Dendritic cell treated with granulocyte-macrophage colony-stimulating factor and Interleukin-4, amounts not matched to agents 40 ng/mL and 50 ng/mL, for 4 days (primary cell): ENCODE data around the gene RTN4R.

Experiments
- H3K27ac Mint-ChIP-seq: one replicate; pipeline ENCODE4 v1.8.0; 2022; ENCODE audit warnings: mild to moderate bottlenecking, mixed read lengths
- H3K27me3 Mint-ChIP-seq: one replicate; pipeline ENCODE4 v1.8.0; 2022; ENCODE audit warnings: mild to moderate bottlenecking, mixed read lengths
- H3K36me3 Mint-ChIP-seq: one replicate; pipeline ENCODE4 v1.8.0; 2022; ENCODE audit warnings: low read depth, mixed read lengths
- H3K4me1 Mint-ChIP-seq: one replicate; pipeline ENCODE4 v1.8.0; 2022; ENCODE audit warnings: low read depth, mixed read lengths
- H3K4me3 Mint-ChIP-seq: one replicate; pipeline ENCODE4 v1.8.0; 2022; ENCODE audit warnings: mild to moderate bottlenecking, moderate library complexity, mixed read lengths
- H3K9me3 Mint-ChIP-seq: one replicate; pipeline ENCODE4 v1.8.0; 2022; ENCODE audit warnings: mixed read lengths
- intact Hi-C: fragments of 100-400 bp; cut with micrococcal nuclease; formaldehyde crosslinking; loops from one replicate; pipeline ENCODE4 v1.15.0; 2022

The RTN4R gene

DNA sequence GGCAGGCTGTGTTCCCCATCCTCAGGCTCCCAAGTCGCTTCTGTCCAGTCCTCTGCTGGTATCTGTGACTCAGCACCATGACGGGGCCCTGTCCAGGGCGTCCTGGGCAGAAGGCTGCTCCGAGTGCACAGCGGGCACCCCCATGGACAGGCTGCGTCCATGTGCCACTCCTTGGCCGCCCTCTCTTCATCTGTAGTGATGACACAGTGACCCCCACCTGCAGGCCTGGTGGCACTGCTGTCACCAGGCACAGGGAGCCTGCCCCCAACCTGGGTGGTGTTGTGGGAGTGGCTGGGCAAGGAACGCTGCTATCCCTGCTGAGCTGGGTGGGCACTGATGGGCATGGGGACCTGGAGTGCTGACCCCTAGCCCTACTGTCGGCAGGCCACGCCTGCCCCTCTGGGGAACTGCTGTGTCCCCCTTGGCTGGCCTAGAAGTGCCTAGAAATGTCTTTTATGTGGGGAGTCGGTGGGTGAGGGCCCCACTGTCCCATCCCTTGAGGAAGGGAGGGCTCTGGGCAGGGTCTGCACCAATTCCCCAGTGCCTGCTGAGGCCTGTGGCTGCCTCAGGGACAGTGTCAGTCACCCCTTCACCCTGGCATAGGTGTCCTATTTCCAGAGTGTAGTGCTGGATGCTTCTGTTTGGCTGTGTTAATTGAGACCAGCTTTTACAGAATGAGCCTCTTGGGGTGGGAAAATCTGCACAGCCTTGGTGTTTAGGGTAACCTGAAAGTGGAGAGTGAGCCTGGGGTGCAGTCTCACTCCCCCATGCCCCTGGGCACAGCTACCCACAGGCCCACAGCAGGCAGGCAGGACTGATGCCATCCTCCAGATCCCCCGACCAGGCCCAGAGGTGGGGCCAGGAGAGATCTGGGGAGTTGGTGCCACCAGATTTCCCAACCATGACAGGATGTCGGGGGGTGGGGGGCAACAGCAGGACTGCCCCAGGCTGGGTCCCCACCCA is 34.5 kb downstream of the RTN4R start:
- Mint-ChIP-seq H3K4me3 (no peak overlapping the region), H3K4me1 (no peaks in the 10 kb centered on the region), H3K9me3 (no peaks in the 10 kb centered on the region), H3K27me3 (no peaks in the 10 kb centered on the region), H3K36me3 (no peaks in the 10 kb centered on the region), H3K27ac (no peak overlapping the region)
- intact Hi-C loops: no loop called here

GRCh38 chr22:20232781-20233180 is 35.3 kb downstream of the RTN4R start:
- Mint-ChIP-seq H3K36me3 (no peaks in the 10 kb centered on the region), H3K4me3 (no peak overlapping the region), H3K27me3 (no peaks in the 10 kb centered on the region), H3K27ac (no peak overlapping the region), H3K9me3 (no peaks in the 10 kb centered on the region), H3K4me1 (no peaks in the 10 kb centered on the region)
- intact Hi-C loops: no loop called here

GRCh38 chr22:20232237-20232598 is 35.9 kb downstream of the RTN4R start:
- Mint-ChIP-seq H3K9me3 (no peaks in the 10 kb centered on the region), H3K27ac (no peak overlapping the region), H3K36me3 (no peaks in the 10 kb centered on the region), H3K4me1 (no peaks in the 10 kb centered on the region), H3K4me3 (no peak overlapping the region), H3K27me3 (no peaks in the 10 kb centered on the region)
- intact Hi-C loops: no loop called here

DNA sequence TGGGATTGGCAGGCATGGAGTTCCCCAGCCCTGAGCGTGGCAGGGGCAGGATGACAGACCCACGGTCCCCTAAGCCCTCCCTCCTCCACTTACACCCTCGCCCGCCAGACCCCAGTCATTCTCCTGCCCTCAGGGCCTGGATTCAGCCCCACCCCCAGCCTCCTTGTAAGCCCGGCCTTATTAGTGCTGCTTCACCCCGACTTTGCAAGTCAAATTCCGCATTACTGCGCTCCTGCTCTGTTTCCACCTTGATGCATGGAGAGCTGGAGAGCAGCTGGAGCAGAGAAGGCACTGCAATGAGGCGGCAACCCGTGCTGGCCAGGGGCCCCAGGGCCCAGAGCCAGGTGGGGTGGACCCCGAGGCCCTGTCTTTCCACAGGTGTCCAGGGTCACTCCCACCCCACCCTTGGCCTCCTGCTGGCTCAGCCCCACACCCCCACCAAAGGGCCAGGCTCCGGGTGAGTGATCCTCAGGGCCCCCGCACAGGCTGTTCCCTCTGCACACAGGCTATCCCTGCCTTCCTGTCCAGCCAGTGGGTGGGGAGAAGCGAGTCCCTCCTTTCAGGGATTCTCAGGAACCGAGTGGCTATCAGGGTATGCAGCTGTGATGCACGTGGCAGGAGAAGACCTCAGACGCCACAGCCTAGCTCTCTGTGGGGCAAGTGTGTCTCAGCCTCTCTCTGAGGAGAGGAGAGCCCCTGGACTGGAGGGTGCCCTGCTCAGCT is 36.4 kb downstream of the RTN4R start:
- Mint-ChIP-seq H3K27ac (no peak overlapping the region), H3K9me3 (no peaks in the 10 kb centered on the region), H3K27me3 (no peaks in the 10 kb centered on the region), H3K4me1 (no peaks in the 10 kb centered on the region), H3K4me3 (no peak overlapping the region), H3K36me3 (no peaks in the 10 kb centered on the region)
- intact Hi-C loops: no loop called here

DNA sequence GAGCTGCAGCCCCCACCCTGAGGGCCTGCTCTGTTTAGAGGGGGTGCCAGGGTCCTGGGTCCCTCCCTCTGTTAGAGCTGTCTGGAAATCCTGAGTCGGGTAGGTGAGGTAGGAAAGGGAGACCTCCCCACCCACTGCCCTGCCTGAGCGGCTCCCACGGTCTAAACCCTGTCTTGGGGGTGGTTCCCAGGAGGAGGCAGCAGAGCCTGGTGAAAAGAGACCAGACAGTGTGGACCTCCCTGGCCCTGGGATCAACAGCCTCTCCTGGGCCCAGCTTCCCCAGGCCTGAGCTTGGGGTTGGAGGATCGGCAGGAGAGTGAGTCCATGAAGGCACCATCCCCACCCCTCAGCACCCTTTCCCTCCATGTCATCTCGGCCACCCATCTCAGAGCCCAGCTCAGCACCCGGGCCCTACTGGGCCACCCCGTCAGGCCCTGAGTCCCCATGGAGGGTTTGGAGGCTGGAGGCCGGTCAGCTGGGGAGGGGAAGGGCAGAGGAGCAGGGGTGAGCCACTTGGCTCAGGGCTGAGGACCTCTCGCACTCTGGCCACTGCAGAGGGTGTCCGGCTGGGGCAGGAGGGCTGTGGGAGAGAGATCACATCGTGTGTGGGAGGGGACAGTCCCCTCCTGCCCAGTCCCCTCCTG is 37.2 kb downstream of the RTN4R start:
- H3K27me3 Mint-ChIP-seq: no peaks in the 10 kb centered on the region
- no peak overlapping the region for H3K27ac Mint-ChIP-seq
- no peaks in the 10 kb centered on the region for H3K36me3 Mint-ChIP-seq
- H3K9me3 Mint-ChIP-seq: no peaks in the 10 kb centered on the region
- H3K4me3 Mint-ChIP-seq: no peak overlapping the region
- H3K4me1 Mint-ChIP-seq: no peaks in the 10 kb centered on the region
- intact Hi-C loops: no loop called here

- Mint-ChIP-seq H3K27ac (no peak overlapping the region), H3K4me3 (no peak overlapping the region), H3K4me1 (no peaks in the 10 kb centered on the region), H3K9me3 (peaks cover 4% of the 10 kb centered on the region), H3K27me3 (no peaks in the 10 kb centered on the region), H3K36me3 (no peaks in the 10 kb centered on the region)
- intact Hi-C loops: no loop called here
Observed at GRCh38 chr22:20229916-20230775, 38.0 kb downstream of the RTN4R start.

- H3K4me3 Mint-ChIP-seq: no peak overlapping the region
- H3K4me1 Mint-ChIP-seq: no peaks in the 10 kb centered on the region
- H3K27me3 Mint-ChIP-seq: no peaks in the 10 kb centered on the region
- intact Hi-C loops: no loop called here
- H3K36me3 Mint-ChIP-seq: no peaks in the 10 kb centered on the region
- H3K9me3 Mint-ChIP-seq: peaks cover 10% of the 10 kb centered on the region
- no peak overlapping the region for H3K27ac Mint-ChIP-seq
Observed at GRCh38 chr22:20228939-20229272, 39.2 kb downstream of the RTN4R start.

GRCh38 chr22:20228055-20228938 is 39.8 kb downstream of the RTN4R start:
- Mint-ChIP-seq H3K27ac (no peak overlapping the region), H3K9me3 (peaks cover 10% of the 10 kb centered on the region), H3K4me1 (no peaks in the 10 kb centered on the region), H3K36me3 (no peaks in the 10 kb centered on the region), H3K4me3 (no peak overlapping the region), H3K27me3 (no peaks in the 10 kb centered on the region)
- intact Hi-C loops: no loop called here

GRCh38 chr22:20227363-20227762 is 40.8 kb downstream of the RTN4R start:
- no peaks in the 10 kb centered on the region for H3K36me3 Mint-ChIP-seq
- intact Hi-C loops: no loop called here

DNA sequence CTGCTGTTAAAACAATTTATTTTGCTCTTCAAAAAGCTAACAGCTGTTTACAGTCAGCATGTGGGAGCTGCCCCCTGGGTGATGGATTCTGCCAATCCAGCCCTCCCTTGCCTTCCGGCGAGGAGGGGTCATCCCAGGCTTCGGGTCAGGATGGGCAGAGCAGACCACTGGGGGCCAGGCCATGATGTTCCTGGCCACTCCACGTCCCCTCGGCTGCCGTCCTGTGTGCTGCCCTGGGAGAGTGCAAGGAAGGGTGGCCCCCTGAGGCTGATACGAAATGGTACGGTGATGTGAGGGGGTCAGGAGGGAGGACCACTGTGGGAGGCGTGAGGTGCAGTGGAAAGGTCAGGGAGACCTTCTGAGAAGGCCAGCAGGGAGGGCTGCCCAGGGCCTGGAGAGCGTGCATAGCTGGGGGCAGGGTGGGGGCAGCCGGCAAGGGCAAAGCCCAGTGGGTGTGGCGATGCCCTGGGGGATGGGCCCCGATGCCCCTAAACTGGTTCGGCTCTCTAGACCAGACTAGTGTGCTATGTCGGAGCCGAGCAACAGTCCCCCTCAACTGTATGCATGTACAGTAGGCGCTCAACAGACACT is 41.3 kb downstream of the RTN4R start:
- Mint-ChIP-seq H3K27me3 (no peaks in the 10 kb centered on the region), H3K36me3 (no peaks in the 10 kb centered on the region), H3K9me3 (peaks cover 10% of the 10 kb centered on the region), H3K4me3 (no peak overlapping the region), H3K4me1 (no peaks in the 10 kb centered on the region), H3K27ac (no peak overlapping the region)
- intact Hi-C loops: no loop called here

More at GRCh38 chr22:20227363-20227762, 40.8 kb downstream of the RTN4R start:
- Mint-ChIP-seq H3K4me1 (no peaks in the 10 kb centered on the region), H3K27me3 (no peaks in the 10 kb centered on the region), H3K27ac (no peak overlapping the region), H3K9me3 (peaks cover 10% of the 10 kb centered on the region), H3K4me3 (no peak overlapping the region)

DNA sequence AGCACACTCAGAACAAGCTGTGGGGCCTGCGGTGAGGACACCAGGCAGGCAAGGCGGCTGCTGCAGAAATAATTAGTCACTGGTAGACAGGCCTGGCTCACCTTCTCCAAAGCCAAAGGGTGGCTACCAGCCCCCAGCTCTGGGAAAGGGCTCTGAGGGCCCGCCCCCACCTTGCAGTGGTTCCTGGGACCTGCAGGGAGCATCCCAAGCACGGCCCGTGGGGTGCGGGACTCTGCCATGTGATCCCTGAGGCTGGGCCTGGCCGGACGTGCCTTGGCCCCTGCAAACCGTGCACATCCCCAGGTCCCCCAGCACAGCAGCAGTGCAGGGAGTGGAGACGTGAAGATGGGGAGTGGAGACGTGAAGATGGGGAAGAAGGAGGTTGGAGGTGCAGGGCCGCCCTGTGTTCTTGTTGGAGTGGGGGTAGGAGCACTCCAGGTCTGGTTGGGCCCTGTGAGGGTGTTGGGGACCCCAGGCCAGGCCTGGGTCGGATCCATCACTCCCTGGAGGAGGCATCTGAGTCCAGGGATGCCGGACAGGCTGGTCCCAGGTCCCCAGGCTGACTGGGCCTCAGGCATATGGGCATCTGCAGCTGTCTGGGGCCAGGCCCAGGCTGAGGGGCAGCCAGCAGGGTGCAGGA is 41.9 kb downstream of the RTN4R start:
- H3K27ac Mint-ChIP-seq: no peak overlapping the region
- intact Hi-C loops: no loop called here
- no peaks in the 10 kb centered on the region for H3K27me3 Mint-ChIP-seq
- H3K4me1 Mint-ChIP-seq: no peaks in the 10 kb centered on the region
- peaks cover 10% of the 10 kb centered on the region for H3K9me3 Mint-ChIP-seq
- H3K36me3 Mint-ChIP-seq: no peaks in the 10 kb centered on the region
- H3K4me3 Mint-ChIP-seq: no peak overlapping the region

GRCh38 chr22:20225693-20225966 is 42.5 kb downstream of the RTN4R start:
- intact Hi-C loops: no loop called here
- H3K9me3 Mint-ChIP-seq: peaks cover 10% of the 10 kb centered on the region
- no peak overlapping the region for H3K4me3 Mint-ChIP-seq
- H3K36me3 Mint-ChIP-seq: no peaks in the 10 kb centered on the region
- H3K27me3 Mint-ChIP-seq: no peaks in the 10 kb centered on the region
- no peak overlapping the region for H3K27ac Mint-ChIP-seq
- H3K4me1 Mint-ChIP-seq: no peaks in the 10 kb centered on the region
